AG09319 (cell line): ENCODE data around the gene FAM89B.

Experiments
- DNase-seq: peaks from one replicate; pipeline ENCODE4 v3.0.0-alpha.2; 2010; ENCODE audit warnings: low read depth; ENCODE audit errors: extremely low read depth
- TF ChIP-seq, protein P1 (sequence below): IDR thresholded peaks from 2 replicates; pipeline ENCODE4 v1.5.1; 2011; ENCODE audit warnings: low read depth, mild to moderate bottlenecking, inconsistent platforms, low read length, moderate library complexity

Gene FAM89B

GRCh38 chr11:65591939-65592857 lies 19.9 kb downstream of the FAM89B start:
- DNase-seq, result no peak

GRCh38 chr11:65592858-65593517 lies 20.6 kb downstream of the FAM89B start:
- TF ChIP-seq, protein P1, sequence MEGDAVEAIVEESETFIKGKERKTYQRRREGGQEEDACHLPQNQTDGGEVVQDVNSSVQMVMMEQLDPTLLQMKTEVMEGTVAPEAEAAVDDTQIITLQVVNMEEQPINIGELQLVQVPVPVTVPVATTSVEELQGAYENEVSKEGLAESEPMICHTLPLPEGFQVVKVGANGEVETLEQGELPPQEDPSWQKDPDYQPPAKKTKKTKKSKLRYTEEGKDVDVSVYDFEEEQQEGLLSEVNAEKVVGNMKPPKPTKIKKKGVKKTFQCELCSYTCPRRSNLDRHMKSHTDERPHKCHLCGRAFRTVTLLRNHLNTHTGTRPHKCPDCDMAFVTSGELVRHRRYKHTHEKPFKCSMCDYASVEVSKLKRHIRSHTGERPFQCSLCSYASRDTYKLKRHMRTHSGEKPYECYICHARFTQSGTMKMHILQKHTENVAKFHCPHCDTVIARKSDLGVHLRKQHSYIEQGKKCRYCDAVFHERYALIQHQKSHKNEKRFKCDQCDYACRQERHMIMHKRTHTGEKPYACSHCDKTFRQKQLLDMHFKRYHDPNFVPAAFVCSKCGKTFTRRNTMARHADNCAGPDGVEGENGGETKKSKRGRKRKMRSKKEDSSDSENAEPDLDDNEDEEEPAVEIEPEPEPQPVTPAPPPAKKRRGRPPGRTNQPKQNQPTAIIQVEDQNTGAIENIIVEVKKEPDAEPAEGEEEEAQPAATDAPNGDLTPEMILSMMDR, result no peak
- DNase-seq, result no peak

More at GRCh38 chr11:65591939-65592857, 19.9 kb downstream of the FAM89B start:
- TF ChIP-seq, protein P1, result no peak

DNA sequence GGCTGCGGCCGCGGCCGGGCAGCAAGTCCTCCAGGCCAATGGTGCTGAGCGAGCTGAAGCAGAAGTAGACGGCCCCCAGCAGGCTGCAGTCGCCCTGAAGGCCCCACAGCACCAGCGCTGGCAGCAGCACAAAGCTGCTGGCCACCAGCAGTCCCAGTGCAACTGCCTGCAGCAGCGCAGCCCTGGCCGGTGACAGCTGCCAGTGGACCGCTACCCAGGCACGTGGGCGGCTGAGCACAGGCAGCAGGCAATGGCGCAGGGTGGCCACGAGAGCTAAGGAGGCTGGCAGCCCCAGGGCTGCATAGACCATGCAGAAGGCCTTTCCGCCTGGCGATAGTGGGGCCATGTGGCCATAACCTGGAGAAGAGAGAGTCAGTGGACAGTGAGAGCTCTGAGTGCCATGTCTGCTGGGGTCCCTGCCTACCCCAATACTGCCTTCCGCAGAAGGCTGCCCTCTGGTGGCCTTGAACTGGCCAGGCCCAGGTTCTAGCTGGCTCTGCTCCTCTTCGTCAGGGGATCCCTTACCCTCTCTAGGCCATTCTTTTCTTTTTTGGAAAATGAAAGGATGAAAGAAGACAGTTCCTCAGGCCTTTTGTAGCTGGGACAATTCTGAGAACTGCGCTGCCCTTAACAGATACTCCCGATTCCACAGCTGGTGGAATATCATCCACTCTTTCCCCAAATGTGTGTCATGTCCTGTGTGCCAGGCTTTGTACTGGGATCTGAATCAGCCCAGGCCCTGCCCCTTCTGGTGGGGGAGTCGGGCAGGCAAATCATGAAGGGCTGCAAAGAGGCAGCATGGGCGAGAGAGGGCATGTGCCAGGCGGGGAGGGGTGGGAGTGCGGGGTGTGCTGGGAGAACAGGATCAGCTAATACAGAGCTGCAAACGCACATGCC lies 21.4 kb downstream of the FAM89B start:
- TF ChIP-seq, protein P1, result peak; percentile 68
- no peak for DNase-seq

GRCh38 chr11:65595131-65595530 lies 22.8 kb downstream of the FAM89B start:
- TF ChIP-seq, protein P1, result no peak
- DNase-seq, result no peak

DNA sequence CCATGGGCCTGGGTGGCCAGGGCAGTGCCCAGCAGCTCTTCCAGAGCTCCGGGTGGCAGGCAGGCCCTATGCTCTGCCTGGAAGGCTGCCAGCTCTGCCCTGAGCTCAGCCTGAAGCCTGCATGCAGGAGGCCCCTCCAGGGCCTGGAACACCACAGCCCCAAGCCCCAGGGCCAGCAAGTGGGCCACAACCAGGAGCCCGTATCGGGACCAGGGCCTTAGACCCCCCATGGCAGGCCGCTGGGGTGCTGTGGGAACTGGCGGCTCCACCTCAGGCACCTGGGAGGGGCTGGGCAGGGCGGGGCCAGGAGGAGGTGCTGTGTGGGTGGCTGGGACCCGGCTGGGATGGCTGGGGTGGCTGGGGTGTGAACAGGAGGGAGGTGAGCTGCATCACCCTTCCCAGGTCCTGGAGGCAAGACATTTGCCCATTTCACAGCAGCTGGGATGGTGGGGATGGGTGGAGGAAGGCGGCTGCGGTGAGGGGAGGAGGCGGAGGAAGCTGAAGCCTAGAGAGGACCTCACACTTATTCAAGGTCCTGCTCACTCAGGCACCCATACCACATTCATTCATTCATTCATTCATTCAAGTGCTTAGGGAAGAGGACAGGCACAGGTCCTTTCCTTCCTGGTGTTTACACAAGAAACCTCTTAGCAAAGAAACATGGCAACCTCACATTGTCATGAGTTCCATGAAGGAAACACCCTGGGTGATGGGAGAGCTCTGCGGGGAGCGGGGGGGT lies 23.4 kb downstream of the FAM89B start, which contains the start of gene KCNK7:
KCNK7 (minus strand) TSS at position 258 of the 739 bp plus-strand sequence; CDS start at position 230, 28 bp downstream.
- TF ChIP-seq, protein P1, result no peak
- no peak for DNase-seq

DNA sequence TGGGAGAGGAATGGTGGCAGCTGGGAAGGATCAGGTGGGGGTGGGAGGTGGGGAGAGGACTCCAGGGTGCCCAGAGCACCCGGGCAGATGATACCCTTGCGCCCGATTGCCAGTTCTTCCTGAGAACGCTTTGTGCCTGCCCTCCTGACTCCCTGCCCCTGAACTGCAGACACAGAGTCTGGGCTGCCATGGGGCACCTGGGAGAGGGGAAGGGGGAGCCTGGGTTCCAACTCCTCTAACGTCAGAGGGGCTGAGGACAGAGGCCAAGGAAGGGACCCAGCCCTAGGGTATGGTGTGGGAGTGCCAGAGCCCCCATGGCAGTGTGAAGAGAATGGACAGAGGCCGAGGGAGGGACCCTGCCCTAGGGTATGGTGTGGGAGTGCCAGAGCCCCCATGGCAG lies 24.2 kb downstream of the FAM89B start:
- DNase-seq, result no peak
- TF ChIP-seq, protein P1, result no peak
